ENCODE data around the gene USP25.

Gene USP25

DNA sequence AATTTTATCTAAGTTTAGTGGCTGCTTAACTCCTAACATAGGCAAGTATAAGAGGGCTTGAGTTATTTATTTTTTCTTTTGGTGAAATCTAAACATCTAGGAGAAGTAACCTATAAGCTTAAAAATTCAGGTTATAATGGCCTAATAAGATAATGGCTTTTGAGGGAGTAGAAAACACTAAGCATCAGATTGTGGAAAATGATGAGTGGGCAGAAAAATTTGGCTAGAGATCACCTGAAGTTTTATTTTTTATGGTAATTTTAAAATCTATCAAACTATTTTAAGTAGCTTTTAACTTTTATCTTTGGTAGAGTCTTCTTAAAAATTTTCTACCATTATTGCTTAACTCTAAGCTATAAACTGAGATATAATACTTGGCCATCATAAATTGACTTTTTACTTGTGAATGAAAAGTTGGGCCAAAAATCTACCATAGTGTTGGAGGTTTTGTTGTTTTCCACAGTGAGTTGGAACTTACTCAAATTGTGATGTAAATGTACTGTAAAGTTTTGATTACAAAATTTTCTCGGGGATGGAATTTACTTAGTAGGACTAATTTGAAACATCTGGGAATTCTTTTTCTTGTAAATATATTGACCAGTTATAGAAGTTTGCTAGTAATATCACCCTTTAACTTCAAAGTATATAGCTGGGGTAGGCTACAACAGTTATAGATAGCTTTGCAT, 63.9 kb downstream of the USP25 start:
- Histone ChIP-seq H3K36me3 (no peaks in the 10 kb centered on the region), H3K27me3 (ENCODE audit: insufficient read depth, low read depth, severe bottlenecking) (no peaks in the 10 kb centered on the region), H3K27ac (no peak overlapping the region), H3K9me3 (ENCODE audit: severe bottlenecking) (no peaks in the 10 kb centered on the region), H3K4me3 (ENCODE audit: low read depth, low read length) (no peak overlapping the region)
- TF ChIP-seq, protein P1, sequence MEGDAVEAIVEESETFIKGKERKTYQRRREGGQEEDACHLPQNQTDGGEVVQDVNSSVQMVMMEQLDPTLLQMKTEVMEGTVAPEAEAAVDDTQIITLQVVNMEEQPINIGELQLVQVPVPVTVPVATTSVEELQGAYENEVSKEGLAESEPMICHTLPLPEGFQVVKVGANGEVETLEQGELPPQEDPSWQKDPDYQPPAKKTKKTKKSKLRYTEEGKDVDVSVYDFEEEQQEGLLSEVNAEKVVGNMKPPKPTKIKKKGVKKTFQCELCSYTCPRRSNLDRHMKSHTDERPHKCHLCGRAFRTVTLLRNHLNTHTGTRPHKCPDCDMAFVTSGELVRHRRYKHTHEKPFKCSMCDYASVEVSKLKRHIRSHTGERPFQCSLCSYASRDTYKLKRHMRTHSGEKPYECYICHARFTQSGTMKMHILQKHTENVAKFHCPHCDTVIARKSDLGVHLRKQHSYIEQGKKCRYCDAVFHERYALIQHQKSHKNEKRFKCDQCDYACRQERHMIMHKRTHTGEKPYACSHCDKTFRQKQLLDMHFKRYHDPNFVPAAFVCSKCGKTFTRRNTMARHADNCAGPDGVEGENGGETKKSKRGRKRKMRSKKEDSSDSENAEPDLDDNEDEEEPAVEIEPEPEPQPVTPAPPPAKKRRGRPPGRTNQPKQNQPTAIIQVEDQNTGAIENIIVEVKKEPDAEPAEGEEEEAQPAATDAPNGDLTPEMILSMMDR (IDR thresholded peaks at IDR 0.05; ENCODE audit: low read depth, low read length): no peak
- no peak for DNase-seq

DNA sequence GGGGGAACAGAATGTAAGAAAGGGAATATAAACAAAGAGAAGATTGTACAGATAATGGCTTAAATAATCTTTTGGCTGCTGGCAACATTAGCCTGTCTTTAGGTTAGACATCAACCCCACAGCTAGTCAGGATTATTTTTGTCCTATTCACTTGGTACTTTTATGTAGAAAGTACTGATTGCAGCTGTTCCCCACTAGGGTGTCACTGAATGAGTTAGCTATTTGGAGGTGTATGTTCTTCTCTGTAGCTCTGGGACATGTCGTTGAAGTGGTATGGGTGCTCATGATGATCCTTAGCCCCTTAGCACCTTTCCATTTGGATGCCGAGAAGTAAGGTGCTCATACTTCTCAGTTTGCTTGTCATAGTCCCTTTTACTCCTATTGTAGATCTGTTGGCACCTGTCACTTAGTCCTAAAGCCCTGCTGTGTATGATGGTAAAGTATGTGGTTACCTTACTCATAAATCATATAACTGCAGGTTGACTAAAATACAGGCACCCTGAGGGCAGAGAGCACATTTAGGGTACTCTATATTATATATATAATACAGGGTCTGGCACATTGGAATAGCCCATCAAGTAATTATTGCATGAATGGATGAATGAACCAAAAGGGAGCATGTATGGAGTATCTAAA, 64.6 kb downstream of the USP25 start:
- Histone ChIP-seq H3K36me3 (no peaks in the 10 kb centered on the region), H3K27me3 (ENCODE audit: insufficient read depth, low read depth, severe bottlenecking) (no peaks in the 10 kb centered on the region), H3K4me3 (ENCODE audit: low read depth, low read length) (no peak overlapping the region), H3K9me3 (ENCODE audit: severe bottlenecking) (no peaks in the 10 kb centered on the region), H3K27ac (no peak overlapping the region)
- no peak for DNase-seq
- TF ChIP-seq, protein P1 (IDR thresholded peaks at IDR 0.05; ENCODE audit: low read depth, low read length): no peak

DNA sequence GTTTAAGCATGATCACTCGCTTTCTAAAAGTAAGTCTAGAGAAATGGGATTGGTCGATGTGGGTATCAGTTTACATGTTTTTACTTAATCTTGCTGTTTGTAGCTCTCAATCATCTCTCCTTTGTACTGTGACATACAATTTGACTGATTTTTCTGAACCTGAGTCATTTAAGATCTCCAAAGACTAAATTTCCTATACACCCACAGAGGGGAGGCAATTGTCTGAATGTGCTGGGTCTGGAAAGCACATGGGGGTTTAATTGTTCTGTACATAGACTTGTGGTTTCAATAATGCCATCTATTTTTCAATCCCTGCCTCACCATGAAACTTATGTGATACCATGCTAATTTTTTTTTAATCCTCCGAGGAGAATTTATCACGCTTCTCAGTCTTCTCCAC, 65.8 kb downstream of the USP25 start:
- Histone ChIP-seq H3K36me3 (no peaks in the 10 kb centered on the region), H3K9me3 (ENCODE audit: severe bottlenecking) (no peaks in the 10 kb centered on the region), H3K27ac (no peak overlapping the region), H3K27me3 (ENCODE audit: insufficient read depth, low read depth, severe bottlenecking) (no peaks in the 10 kb centered on the region), H3K4me3 (ENCODE audit: low read depth, low read length) (no peak overlapping the region)
- TF ChIP-seq, protein P1 (IDR thresholded peaks at IDR 0.05; ENCODE audit: low read depth, low read length): no peak
- DNase-seq: no peak

DNA sequence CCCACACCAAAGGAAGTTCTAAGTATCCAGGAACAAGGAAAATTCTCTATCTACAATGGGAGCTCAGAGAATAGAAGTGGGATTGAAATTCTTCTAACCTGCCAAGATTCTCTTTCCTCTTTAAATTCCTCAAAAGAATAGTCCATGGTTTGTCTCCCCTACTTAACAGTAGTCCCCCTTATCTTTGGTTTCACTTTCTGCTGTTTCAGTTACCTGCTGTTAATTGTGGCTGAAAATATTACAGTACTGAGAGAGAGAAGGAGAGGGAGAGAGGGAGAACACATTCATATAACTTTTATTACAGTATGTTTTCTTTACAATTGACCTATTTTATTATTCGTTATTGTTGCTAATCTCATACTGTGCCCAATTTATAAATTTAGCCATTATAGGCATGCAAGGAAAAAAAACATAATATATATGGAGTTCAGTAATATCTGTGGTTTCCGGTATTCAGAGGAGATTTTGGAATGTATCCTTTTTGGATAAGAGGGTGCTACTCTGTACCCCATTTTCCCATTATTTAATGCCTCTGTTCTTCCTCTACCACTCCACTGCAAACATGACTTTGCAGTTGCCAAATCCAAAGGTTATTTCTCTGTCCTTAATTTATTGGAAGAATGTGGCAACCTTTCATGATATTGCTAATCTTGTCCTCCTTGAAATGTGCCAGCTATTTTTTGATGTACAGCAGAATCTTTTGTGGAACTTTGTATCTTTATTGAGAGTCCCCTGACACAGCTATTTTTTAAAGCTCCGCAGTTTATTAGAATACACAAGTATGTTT, 68.0 kb downstream of the USP25 start:
- Histone ChIP-seq H3K36me3 (no peaks in the 10 kb centered on the region), H3K4me3 (ENCODE audit: low read depth, low read length) (no peak overlapping the region), H3K27ac (no peak overlapping the region), H3K9me3 (ENCODE audit: severe bottlenecking) (no peaks in the 10 kb centered on the region), H3K27me3 (ENCODE audit: insufficient read depth, low read depth, severe bottlenecking) (no peaks in the 10 kb centered on the region)
- TF ChIP-seq, protein P1 (IDR thresholded peaks at IDR 0.05; ENCODE audit: low read depth, low read length): no peak
- no peak for DNase-seq

DNA sequence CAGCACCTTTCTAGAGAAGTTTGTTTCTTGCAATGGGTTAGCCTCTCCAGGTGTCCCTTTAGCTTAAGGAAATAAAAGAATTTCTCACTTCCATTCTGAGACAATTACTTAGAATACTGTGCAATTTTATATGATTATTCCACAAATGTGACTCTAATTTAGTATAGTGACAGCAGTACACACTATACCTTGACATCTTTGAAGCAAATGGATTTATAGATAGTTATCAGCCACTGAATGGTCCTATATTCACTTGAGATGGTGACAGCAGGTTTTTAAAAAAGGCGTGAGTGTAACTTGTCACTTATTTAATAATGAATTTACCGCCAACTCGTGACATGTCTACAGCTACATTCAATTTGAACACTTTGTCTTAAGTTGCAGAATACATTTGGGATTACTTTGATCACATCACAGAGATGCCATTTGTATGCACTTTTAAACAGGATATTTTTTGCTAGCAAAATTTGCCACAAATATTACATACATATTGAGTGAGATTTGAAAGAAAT, 71.6 kb downstream of the USP25 start:
- DNase-seq: no peak
- Histone ChIP-seq H3K36me3 (no peaks in the 10 kb centered on the region), H3K4me3 (ENCODE audit: low read depth, low read length) (no peak overlapping the region), H3K27me3 (ENCODE audit: insufficient read depth, low read depth, severe bottlenecking) (no peaks in the 10 kb centered on the region), H3K27ac (no peak overlapping the region), H3K9me3 (ENCODE audit: severe bottlenecking) (no peaks in the 10 kb centered on the region)
- TF ChIP-seq, protein P1 (IDR thresholded peaks at IDR 0.05; ENCODE audit: low read depth, low read length): no peak

Data from WERI-Rb-1 (cell line).